Eye (tissue), 1 donor: ENCODE results near the gene NPHP4.

Experiments used
- DNase-seq: peaks from one replicate; pipeline ENCODE4 v3.0.0-alpha.2; 2015

Gene NPHP4

DNA sequence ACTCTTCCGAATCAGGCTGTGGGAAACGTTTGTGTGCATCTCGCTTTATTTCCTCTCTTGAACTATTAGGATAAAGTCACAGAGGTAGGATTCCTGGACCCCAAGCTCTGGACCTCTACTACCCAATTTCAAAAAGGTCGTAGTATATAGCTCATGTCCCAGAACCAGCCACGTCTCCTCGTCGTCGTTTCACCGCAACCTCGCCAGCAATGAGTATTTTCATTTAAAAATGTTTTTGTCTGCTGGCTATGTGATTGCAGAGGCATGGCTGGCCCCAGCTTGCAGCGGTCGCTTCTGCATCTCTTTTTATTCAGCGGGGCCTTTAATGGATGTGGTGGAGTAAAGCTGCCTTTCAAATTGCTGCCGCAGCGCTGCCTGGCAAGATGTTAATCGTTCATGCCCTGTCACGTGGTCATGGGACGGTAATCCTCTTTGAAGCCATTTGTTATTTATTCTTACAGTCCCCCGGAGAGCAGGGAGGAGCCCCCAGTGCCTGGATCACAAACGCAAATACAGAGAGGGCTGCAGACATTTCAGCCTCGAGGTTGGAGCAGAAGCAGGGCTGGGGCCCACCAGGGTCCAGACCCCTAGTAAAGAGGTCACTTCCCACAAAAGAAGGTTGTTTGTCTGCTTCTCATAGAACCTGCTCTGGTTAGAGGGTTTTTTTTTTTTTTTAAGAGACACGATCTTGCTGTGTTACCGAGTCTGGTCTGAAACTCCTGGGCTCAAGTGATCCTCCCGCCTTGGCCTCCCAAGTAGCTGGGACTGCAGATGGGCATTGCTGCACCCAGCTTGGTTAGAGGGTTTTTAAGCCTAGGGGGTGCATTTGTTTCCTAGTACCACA lies 11.6 kb upstream of the NPHP4 start:
- peak; percentile 89 for DNase-seq

DNA sequence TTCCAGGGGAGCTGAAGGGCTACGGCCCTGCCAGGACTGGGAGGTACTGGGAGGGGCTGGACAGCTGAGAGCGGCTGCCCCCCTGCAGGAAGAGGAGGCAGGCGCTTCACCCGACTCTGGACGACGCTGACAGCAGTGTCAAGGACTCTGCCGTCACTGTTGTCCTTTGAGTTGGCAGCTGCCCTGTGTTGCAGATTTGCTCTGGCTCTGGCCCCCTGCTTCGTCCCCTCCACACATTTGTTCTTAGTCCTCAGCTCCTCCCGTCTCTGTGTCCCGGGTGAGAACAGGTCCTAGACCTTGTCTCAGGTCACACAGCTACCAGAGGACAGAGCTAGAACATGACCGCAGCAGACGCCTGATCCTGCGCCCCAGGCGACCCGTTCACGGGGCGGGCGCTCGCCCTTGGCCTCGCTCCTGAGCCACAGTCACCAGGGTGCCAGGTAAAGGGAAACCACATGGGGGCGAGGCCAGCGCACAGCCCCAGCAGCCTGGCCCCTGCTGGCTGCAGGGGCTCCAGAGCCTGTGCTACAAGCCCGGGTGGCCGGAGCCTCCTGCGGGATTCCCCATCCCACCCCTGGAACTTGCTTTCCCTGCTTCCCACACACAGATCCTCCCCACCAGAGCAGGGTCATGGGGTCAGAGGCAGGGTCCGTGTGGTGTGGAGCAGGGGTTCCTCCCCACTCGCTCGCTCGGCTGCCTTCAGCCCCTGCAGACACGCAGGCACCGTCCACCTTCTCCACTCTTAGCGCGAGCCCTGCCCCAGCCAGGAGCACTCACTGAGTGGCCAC lies 10.7 kb upstream of the NPHP4 start:
- peak; percentile 52 for DNase-seq

DNA sequence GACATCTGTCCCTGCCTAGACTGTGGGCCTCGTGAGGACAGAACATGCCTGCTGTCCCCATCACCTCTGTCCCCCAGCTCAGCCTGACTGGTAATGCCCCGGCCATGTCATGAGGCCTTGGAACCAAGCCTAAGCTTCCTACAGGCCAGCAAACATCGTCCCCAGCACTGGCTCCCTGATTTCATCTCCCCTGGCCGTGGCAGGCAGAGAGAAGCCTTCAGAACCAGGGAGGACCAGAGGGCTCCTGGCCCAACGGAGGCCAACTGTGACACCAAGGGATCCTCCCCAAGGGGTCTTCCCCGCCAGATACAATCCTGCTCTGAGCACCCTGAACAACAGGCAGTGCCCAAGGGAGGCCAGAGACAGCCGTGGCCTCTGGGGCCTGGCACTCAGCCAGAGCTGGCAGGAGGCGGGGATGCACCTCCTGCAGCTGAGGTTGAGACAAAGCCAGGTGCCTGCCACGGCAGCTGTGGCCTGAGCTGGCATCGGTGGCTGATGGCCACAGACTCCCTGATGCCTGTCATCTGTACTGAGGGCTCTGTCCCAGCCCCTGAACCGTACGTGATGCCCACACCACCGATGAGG lies 9.9 kb upstream of the NPHP4 start:
- peak; percentile 42 for DNase-seq

DNA sequence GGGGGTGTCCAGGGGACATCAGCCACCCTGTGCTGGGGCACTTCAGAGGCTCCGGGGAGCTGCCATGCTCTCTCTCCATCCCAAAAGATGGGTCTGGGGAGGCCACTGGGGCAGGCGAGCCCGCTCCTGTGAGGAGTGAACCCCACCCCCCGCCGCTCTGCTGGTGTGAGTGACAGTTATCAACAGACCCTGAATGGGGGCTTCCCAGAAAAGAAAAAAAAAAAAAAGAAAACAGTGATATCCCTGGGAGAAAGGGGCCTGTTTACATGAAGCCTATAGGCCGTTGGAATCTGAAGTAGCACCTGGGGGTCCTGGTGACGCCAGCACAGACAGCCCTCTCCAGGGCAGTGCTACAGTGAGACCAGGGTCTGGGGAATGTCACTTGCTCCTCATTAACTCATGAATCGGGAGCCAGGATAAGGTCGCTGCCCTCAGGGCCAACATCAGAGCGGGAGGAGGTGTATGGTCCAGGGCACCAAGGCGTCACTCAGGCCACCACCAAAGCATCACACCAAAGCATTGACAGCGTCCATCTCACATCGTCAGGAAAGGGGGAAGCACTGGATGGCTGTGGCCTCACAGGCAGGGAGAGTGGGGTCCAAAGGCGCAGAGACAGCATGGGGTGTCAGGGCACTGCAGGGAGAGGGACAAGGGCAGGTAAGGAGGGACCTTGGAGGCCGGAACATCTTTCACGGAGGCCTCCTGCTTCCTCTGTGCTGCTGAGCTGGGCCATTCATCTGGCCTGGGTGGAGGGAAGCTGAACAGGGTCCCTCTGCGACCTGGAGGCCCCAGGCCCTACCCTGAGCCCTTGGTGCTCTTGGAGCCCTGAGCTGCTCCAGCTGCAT lies 8.4 kb upstream of the NPHP4 start:
- DNase-seq: no peak

DNA sequence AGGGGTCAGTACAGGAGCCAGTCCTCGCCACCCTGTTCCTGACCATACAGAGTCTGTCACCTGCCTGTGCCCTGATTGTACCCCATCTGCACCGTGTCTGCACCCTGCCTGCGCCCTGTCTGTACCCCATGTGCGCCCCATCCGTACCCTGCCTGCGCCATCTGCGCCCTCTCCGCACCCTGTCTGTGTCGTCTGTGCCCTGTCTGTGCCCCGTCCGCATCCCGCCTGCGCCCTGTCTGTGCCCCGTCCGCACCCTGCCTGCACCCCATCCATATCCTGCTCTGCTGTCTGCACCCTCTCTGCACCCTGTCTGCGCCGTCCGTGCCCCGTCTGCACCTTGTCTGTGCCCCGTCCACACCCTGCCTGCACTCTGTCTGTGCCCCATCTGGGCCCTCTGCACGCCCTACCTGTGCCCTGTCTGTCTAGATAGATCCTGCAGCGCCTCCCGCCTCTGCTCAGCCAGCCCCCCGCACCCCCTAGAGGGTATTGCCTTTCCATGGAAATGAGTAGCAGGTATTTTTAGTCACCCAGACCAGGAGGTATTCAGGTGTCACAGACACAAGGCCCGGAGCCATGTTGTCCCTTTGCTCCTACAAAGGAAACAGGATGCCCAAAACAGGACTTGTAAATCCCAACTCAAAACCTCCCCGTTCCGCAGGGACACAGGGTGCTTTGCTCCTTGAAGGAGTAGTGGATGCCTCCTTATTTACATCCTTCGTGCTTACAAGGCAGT lies 7.7 kb upstream of the NPHP4 start:
- no peak for DNase-seq

DNA sequence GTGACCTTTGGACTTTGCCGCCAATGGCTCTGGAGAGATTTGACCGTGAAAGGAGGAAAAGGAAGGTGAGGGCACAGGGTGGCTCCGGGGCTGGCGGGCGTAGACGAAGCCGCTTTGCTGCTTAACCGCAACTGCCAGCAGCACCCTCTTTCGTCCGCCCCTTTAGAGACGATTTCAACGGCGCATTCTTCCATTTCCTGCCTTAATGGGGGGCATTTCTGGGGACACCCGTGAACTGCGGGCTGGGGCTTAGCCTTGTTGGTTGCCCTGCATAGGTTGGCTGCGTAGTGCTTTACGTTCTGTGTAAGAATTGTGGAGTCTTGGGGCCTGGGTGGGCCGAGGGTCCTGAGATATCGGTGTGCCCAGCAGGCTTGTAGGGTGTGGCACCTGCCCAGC lies 6.7 kb upstream of the NPHP4 start:
- DNase-seq: no peak

DNA sequence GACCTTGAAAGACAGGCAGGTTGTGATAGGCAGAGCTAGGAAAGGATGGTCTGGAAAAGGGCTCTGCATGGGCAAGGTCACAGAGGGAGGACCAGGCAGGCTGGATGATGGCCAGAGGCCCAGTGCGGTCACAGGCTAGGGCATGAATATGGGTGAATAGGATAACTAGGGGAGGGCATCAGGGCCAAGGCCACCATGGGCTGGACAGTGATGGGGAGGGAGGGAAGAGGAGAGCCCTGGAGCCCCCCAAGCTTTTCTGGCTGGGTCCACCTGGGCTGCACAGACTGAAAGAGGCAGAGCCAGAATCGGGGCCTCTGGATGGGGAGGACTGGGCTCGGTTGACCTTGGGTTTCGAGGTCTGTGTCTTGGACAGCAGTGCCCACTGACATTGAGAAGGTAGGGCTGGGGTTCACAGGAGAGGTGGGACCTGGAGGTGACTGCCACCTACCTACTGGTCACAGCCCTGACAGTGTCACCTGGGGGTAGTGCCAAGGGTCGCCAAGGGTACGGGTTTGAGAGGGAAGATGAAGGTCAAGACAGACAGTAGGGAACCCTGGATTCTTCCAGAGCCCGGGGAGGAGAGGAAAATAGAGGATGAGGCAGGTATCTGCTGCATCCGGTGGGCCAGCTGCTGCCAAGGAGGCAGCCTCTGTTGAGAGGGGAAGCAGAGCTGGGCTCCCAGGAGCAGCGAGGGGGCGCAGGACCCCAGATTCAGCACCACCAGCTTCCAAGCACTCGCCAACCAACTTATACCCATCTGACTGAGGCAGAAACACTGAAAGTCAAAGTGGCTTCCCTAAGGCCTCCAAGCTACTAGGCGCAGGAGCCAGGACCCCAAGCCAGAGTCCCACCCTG lies 6.1 kb upstream of the NPHP4 start:
- no peak for DNase-seq

DNA sequence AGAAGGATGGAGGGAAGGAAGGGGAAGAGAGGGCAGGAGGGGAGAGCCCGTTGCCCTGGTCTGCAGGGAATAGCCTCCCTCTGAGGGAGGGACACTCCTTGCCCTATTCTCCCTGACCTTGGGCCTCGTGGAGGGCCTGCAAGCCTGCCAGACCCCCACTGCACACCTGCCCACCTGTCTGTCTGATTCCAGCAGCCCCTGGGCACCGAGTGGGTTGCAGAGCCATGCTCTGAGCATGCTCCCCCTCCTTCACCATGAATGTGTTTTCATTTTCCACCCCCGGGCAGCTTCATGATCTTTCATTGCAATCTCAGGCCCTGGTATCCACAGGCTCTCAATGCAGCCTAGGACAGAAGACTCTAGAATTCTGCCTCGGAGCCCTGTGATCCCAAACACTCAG lies 5.1 kb upstream of the NPHP4 start:
- no peak for DNase-seq

DNA sequence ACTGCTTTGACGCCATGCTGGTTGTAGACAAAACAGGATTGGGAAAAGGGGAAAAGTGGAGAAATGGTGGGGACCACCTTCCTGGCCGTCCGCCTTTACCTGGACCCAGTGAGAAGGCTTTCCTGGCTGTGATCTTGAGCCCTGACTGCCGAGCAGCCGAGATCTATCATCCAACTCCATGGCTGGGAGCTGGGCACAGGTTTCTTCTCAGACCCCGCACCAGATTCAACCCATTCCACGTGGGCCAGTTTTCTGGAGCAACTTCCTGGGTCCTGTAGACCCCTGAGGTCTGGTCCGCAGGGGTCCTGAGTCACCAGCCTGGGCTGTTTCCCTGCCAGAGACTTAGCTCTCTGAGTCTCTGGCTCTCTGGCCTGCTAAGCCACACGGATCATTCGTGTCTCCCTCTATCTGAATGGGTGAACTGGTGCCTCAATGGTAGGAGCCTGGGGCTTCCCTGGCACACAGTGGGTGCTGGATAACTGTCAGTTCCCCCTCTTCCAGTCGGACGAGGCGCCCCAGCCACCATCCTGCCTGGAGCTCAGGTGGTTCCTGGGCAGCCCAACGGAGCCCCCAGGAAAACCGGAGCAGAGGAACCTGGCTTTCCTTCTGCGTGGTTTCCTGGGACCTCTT lies 4.5 kb upstream of the NPHP4 start:
- no peak for DNase-seq

DNA sequence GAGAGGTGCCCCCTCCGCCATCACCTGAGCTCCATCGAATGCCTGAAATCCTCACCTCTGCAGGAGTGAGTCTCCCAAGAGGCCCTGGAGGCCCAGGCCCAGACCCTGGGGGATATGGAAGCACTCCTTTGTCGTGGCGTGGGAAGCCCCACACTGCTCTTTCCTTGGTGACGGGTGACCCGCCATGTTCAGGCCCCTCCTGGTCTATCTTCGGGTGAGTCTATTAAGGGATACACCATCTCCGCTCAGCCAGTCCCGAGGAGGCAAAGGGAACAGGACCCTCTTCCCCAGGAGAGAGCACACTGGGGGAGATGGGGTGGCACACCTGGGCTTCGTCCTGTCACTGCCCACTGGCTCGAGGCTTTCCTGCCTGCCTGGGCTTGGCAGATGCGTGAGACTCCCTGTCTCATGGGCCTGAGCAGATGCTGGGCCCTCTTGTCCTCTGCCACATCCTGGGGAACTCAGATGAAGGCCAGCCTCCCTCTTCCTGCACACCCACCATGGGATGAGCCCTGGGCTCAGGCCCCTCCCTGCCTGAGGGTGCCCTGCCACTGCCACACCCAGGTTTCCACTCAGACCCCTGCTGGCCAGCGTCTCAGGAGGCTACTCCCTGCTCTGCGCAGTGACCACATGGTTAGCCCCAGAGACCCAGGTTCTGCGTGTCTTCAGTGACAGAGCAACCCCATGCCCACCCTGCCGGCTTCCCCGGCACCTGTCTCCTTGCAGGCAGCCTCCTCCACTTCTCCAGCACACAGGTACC lies 3.8 kb upstream of the NPHP4 start:
- no peak for DNase-seq

DNA sequence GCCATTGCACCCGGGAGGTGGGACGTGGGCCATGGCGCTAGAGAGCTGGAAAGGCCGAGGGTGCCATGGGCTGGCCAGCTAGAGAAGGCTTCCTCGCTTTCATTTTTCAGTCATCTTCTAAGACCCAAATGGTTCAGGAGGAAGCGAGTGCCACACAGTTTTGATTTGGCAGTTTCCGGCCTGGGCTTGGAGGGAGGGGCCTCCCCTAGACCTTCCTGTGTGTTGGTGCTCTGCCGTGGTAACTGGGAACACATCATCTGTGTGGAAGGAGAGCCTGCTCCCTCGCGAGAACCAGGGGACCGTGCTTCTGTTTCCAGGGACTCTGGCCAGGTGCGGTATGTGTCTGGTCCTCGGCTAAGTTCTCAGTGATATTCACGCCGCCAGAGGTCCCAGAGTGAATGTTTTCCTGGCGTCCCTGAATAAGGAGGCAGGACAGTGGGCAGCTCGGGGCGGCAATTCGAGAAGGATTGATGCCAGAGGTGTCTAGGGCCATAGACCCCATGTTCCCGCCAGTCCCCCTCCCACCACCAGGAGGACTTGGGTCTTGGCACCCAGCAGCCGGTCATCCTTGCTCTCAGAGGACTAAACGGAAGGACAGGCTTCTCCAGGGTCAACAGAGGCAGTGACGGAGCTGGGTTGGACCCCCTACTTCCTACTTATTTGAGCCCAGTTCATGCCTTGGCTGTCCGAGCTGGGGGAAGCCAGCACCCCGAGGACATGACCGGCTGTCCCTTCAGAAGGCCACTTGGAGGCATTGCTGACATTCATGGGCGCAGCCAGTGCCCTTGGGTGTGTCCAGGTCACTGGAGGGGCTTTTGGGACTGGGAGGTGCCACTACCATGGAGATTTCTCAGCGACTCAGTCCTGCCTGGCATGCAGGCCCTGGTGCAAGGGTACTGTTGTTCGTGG lies 2.7 kb upstream of the NPHP4 start:
- no peak for DNase-seq

DNA sequence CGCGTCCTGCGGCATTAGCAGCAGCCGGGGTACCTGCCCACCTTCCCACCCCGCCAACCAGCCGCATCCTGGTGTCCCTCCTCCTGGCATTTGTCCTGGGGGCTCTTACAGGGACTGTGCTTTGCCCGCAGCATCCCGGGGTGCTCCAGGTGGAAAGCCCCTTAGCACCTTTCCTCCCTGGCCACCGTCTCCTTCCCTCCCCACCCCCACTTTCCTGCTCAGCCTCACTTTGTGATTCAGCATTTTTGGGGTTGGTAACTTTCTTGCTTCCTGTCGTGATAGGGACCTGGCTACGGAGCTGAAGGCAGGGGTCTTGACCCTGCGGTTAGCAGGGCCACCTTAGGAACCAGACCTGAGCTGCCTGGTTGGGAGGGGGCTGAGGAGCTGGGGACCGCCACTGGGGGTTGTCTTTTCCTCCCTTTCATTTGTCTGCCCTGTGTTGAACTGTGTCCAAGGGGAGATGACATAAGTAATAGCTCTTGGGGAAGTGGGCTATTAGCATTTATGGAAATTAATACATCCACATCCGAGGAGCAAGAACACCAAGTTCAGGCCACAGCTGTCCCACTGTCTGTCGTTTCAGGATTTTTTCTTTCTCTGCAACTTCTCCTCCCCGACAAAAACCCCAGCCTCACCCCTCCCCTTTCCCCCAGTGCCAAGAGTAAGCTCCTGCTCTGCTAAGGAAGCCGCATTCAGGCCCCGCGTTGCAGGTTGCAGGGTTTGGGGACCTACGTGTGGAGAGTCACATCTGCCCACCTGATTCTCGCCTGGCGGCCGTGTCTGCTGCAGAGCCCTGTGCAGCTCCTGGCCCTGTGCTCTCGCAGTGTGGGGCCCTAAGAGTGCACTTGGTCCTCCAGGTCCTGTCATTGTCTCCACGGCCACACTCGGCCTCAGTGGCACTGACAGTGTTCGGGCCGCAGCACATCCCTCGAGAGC lies 1.6 kb upstream of the NPHP4 start:
- DNase-seq: no peak

DNA sequence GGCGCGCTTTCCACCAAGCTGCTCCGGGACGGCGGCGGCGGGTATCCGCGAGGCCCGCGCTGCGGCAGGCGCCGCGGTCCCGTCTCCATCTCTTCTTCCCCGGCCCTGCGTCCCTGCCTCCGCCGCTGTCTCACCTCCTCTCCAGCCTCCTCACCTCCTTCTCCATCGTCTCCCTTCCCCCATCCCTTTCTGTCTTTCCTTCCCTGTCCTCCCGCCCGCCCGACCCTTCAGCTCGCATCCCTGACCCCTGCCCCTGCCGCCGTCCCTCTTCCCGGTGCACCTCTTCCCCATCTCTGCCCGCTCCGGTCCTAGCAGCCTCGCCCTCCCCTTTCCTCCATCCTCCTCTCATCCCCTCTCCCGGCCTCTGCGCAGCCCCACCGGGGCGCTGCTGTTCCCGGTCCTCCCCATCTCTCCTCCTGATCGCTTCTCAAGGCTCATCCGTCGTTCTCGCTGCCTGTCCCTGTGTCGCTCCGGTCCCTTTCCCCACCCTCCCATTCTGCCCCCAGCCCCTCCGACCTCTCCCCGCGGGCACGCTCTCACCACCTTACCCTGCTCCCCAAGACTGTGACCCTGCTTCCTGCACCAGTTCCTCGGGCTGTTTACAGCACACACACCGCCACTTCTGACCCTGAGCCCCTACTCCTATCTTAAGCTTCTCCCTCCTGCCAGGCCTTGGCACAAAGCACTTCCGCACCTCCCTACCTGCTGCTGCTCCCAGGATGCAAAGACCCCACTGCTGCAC lies 760 bp upstream of the NPHP4 start:
- no peak for DNase-seq

DNA sequence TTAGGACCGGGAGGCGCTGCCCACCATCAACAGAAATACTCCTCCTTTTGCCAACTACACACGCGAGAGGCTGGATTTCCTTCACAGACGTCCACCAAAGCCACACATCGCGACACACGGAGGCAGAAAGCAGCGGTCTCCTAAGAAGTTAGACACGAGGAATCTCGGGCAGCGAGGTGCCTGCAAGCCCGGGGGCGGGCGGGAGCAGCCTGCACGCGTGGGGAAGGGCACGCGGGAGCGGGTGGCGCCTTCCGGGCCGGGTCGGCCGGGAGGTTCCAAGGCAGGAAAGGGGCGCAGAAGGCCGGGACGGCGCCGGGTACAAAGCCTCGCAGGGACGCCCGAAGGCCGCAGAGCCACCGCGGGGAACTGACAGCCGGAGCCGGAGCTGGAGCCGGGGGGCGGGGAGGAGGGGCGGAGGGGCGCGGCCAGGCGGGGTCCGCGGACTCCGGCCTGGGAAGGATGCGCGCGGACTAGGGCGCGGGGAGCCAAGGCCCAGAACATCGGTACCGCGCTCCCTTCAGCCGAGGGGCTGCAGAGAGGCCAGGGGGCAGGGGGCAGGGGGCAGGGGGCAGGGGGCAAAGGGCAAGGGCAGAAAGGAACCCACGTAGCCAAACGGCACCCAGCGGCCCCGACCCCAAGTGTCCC lies 722 bp downstream of the NPHP4 start:
- peak; percentile 76 for DNase-seq

DNA sequence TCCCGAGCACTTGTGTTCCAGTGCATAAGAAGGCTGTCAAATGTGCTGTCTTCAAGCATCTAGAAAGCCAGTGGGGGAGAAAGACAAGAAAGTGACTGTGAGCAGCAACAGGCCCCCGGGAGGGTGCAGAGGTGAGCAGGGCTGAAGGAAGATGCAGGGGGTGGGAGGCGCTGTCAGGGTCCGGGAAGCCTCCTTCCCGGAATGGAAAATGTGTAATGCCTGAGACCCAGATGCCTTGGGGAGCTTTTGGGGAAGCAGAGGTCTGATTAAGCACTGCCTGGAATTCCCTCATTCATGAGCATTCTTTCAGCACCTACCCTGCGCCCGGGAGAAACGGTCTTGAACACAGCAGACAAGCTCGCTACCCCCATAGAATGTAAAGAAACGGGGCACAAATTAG lies 1.3 kb downstream of the NPHP4 start:
- DNase-seq: no peak

DNA sequence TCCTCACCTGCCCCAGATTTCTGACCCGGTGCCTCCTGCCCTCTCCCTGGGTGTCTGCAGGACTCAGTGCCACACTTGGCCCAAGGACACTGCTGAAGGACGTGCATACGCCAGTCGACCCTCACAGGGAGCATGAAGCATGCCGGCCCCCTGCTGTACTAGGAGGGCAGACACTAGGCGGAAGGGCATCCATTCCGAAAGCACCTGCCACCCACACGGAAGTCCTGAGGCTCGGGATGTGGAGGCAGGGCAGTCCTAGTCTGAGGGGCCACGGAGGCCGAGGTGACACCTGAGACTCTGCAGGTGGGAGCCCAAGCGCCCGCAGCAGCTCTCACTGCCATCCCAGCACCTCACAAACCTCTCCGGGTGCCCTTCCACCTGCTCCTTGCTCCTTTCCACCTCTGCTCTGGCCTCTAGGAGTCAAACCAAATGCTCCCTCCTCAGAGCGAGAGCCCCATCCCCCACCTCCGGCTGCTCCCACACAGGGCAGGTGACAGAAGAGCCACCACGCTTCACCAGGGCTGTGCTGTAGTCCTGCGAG lies 2.4 kb downstream of the NPHP4 start:
- no peak for DNase-seq
